GM12874 (cell line): ENCODE measurements around the gene HCAR1.

Source experiments
- CTCF ChIP-seq: IDR thresholded peaks from 2 replicates; pipeline ENCODE4 v1.5.1; 2011; ENCODE audit warnings: low read depth, mild to moderate bottlenecking, control low read depth, low read length, moderate library complexity; ENCODE audit not compliant: insufficient read depth

The HCAR1 gene

DNA sequence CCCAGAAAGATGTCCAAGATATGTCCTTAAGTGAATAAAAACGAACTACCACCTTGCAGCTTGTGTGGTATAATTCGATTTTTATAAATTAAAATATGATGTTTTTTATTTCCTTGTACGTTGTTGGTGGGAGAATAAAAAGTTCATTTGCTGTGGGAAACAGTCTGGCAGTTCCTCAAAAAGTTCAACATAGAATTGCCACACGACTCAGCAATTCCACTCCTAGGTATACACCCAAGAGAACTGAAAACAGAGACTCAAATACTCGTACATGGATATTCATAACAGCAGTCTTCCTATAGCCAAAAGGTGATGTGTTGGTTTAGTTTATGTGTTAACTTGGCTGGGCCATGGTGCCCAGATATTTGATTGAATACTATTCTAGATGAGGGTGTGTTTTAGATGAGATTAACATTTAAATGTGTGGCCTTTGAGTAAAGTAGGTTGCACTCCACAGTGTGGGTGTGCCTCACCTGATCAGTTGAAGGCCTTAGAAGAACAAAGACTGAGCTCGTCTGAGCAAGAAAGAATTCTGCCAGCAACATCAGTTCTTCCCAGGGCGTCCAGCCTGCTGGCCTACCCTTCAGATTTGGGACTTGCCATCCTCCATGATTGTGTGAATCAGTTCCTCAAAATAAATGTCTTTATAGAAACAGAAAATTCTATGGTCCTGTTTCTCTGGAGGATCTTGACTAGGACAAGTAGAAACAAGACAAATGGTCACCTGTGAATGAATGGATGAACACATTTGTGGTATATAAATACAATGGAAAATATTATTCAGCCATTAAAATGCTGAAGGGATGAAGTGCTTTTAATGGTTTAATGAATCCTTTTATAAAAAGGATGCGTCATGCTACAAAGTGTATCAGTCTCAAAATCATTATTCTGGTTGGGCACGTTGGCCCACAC, 16.8 kb upstream of the HCAR1 start:
- TF ChIP-seq CTCF = no peak

DNA sequence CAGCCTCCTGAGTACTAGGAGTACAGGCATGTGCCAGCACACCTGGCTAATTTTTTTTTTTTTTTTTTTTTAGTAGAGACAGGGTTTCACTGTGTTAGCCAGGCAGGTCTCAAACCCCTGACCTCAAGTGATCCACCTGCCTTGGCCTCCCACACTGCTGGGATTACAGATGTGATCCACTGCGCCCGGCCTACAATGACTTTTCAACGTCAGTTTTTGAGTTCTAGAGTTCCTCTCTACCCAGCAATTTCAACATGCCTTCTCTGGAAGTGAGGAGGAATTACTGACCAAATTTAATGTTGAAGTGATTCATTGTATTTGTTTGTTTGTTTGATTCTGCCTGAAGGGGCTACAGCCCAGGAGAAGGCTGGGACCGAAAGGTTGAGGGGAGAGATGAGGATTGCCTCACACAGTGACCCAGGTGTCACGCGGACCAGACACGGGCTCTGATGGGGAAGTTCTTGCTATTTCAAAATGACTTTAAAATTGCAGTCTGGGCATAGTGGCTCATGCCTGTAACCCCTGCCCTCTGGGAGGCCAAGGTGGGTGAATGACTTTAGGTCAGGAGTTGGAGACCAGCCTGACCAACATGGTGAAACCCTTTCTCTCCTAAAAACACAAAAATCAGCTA, 13.4 kb upstream of the HCAR1 start:
- TF ChIP-seq CTCF = no peak

DNA sequence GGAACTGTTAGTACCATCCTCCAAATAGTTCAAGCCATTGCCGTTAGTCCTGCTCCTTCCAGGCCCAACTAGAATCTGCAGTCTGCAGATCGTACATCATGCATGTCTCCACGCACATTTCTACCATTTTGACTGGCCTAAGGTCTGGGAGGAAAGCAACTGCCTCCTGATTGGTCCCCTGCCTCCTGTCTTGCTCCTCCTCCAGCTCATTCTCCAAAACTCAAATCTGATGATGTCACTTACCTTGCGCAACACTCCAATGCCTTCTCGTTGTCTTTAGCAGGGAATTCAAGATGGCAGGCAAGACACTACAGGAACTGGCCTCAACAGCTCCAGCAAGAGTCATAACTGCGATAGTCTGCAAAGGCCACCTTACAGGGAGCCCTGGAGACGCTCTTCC, 9.7 kb upstream of the HCAR1 start:
- TF ChIP-seq CTCF = no peak

DNA sequence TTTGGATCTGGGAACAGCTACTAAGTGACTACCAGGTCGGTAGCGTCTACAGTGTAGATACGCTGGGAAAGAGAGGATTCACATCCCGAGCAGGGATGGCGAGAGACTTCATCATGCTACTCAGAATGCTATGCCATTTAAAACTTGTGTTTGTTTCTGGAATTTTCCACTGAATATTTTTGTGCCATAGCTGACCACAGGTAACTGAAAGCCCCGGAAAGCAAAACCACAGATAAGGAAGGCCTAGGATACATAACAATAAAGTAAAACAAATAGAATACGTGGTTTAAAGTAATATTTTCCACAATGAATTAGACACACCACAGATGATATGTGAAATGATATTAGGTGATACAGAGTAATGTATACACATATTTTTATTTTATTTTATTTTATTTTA, 7.9 kb upstream of the HCAR1 start:
- no peak for TF ChIP-seq CTCF

GRCh38 chr12:122732611-122733010, 2.0 kb upstream of the HCAR1 start:
- TF ChIP-seq CTCF = no peak

DNA sequence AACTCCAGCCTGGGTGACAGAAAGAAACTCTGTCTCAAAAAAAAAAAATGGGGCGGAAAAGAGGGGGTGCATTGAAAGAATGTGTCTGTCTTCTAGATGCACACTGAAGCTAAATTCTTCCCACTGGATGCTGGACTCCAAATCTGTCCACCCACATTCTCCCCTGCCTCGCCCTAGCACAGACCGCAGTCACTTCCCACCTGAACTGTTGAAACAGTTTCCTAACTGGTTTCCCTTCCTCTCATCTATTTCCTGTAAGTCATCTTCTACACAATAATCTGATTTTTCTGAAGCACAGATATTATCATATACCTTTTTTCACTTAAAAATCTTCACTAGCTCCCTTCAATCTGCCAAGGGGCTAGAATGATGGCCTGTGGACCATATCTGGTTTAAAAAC, 1.5 kb upstream of the HCAR1 start:
- TF ChIP-seq CTCF = no peak

- TF ChIP-seq CTCF = no peak
Measured at GRCh38 chr12:122729583-122730214, 945 bp downstream of the HCAR1 start.
